ENCODE results near the gene GNAQ.
"Not testable (repeated sequence)": the region's sequence is repeated elsewhere in the genome, so short reads cannot be mapped to it uniquely, and the experiment has no call there.

Gene GNAQ

GRCh38 chr9:77731008-77731698 is 300.5 kb downstream of the GNAQ start:
- DNase-seq (ENCODE audit: low read depth), result no peak

- DNase-seq (ENCODE audit: low read depth), result no peak
Observed at GRCh38 chr9:77729177-77729576, 302.4 kb downstream of the GNAQ start.

GRCh38 chr9:77726814-77727213 is 304.8 kb downstream of the GNAQ start:
- DNase-seq (ENCODE audit: low read depth), result no peak

GRCh38 chr9:77726289-77726688 is 305.3 kb downstream of the GNAQ start:
- no peak for DNase-seq (ENCODE audit: low read depth)

- no peak for DNase-seq (ENCODE audit: low read depth)
Observed at GRCh38 chr9:77725820-77726219, 305.8 kb downstream of the GNAQ start.

GRCh38 chr9:77725046-77725694 is 306.4 kb downstream of the GNAQ start:
- no peak for DNase-seq (ENCODE audit: low read depth)

GRCh38 chr9:77721156-77721555 is 310.5 kb downstream of the GNAQ start:
- not testable (repeated sequence) for DNase-seq (ENCODE audit: low read depth)

- no peak for DNase-seq (ENCODE audit: low read depth)
Observed at GRCh38 chr9:77719321-77719720, 312.3 kb downstream of the GNAQ start.

GRCh38 chr9:77718298-77718640 is 313.3 kb downstream of the GNAQ start:
- not testable (repeated sequence) for DNase-seq (ENCODE audit: low read depth)

- peak; percentile 90 for DNase-seq (ENCODE audit: low read depth)
Observed at GRCh38 chr9:77717608-77718297, 313.9 kb downstream of the GNAQ start.

GRCh38 chr9:77714077-77714549 is 317.5 kb downstream of the GNAQ start:
- DNase-seq (ENCODE audit: low read depth), result peak; percentile 66

GRCh38 chr9:77712533-77713130 is 319.0 kb downstream of the GNAQ start:
- peak; percentile 55 for DNase-seq (ENCODE audit: low read depth)

- DNase-seq (ENCODE audit: low read depth), result no peak
Observed at GRCh38 chr9:77710965-77711648, 320.5 kb downstream of the GNAQ start.

GRCh38 chr9:77710316-77710715 is 321.3 kb downstream of the GNAQ start:
- DNase-seq (ENCODE audit: low read depth), result no peak

- DNase-seq (ENCODE audit: low read depth), result peak; percentile 52
Observed at GRCh38 chr9:77708064-77708815, 323.4 kb downstream of the GNAQ start.

- DNase-seq (ENCODE audit: low read depth), result peak; percentile 98
Observed at GRCh38 chr9:77707383-77708063, 324.1 kb downstream of the GNAQ start.

GRCh38 chr9:77705636-77706035 is 326.0 kb downstream of the GNAQ start:
- DNase-seq (ENCODE audit: low read depth), result no peak

- not testable (repeated sequence) for DNase-seq (ENCODE audit: low read depth)
Observed at GRCh38 chr9:77702521-77703390, 328.9 kb downstream of the GNAQ start.

- DNase-seq (ENCODE audit: low read depth), result no peak
Observed at GRCh38 chr9:77697238-77697984, 334.2 kb downstream of the GNAQ start.
